A673 (cell line): ENCODE measurements around the gene ACE2. TPM values are rescaled to one million over a fixed set of nuclear protein-coding genes. Genes with fewer than 3 reads are reported as not detected.

ENCODE experiments used
- BruUV-seq: library from RNA; stranded (reverse); fragments of 400-500 nt; replicated peaks from 2 replicates; lab custom pipeline; 2021; lab: Mats Ljungman, UMichigan
- CTCF ChIA-PET: fragments of 300-600 bp; sonication (Branson Sonifier 250); formaldehyde crosslinking; loops from one replicate; lab custom pipeline; 2022; ENCODE audit warnings: antibody characterized with exemption; lab: Charles Lee
- POLR2A ChIA-PET: fragments of 300-600 bp; sonication (Branson Sonifier 250); formaldehyde crosslinking; loops from one replicate; lab custom pipeline; 2022; ENCODE audit warnings: antibody characterized with exemption; ENCODE audit not compliant: low non-redundant PET; lab: Charles Lee
- DNase-seq: peaks from one replicate; pipeline ENCODE4 v3.0.0-alpha.2; 2015; ENCODE audit warnings: low spot score
- H3K27ac ChIP-seq: fragments of 200-600 bp; sonication (generic); 2 replicates; pipeline ENCODE4 v1.5.1; 2016; ENCODE audit warnings: mixed run types, low read depth, mild to moderate bottlenecking, mixed read lengths, antibody characterized with exemption, low read length; ENCODE audit not compliant: poor library complexity, severe bottlenecking
- H3K27me3 ChIP-seq: fragments of 200-600 bp; sonication (generic); replicated peaks from 2 replicates; pipeline ENCODE4 v1.6.1; 2017; ENCODE audit warnings: mixed run types, low read depth, mild to moderate bottlenecking, mixed read lengths, antibody characterized with exemption, low read length; ENCODE audit not compliant: insufficient read depth, poor library complexity
- H3K36me3 ChIP-seq: fragments of 200-600 bp; sonication (generic); 2 replicates; pipeline ENCODE4 v1.6.1; 2016; ENCODE audit warnings: mixed run types, mild to moderate bottlenecking, mixed read lengths, antibody characterized with exemption, low read length; ENCODE audit not compliant: insufficient read depth, poor library complexity, severe bottlenecking
- H3K4me1 ChIP-seq: fragments of 200-600 bp; sonication (generic); 2 replicates; pipeline ENCODE4 v1.6.1; 2017; ENCODE audit warnings: mixed run types, mild to moderate bottlenecking, mixed read lengths, antibody characterized with exemption, low read length; ENCODE audit not compliant: insufficient read depth, poor library complexity, severe bottlenecking
- H3K4me3 ChIP-seq: fragments of 200-600 bp; sonication (generic); 2 replicates; pipeline ENCODE4 v1.5.1; 2016; ENCODE audit warnings: low read depth, mixed run types, mild to moderate bottlenecking, mixed read lengths, low read length; ENCODE audit not compliant: poor library complexity, severe bottlenecking
- H3K9me3 ChIP-seq: fragments of 200-600 bp; sonication (generic); 2 replicates; pipeline ENCODE4 v1.6.1; 2016; ENCODE audit warnings: mixed run types, low read depth, mild to moderate bottlenecking, mixed read lengths, antibody characterized with exemption, low read length; ENCODE audit not compliant: poor library complexity, severe bottlenecking
- EZH2 ChIP-seq: fragments of 200-600 bp; sonication (generic); IDR thresholded peaks from 2 replicates; pipeline ENCODE4 v1.6.1; 2017; ENCODE audit warnings: borderline replicate concordance, low read depth, mild to moderate bottlenecking, mixed read lengths, antibody characterized with exemption, low read length; ENCODE audit not compliant: poor library complexity, severe bottlenecking
- intact Hi-C: fragments of 100-400 bp; cut with micrococcal nuclease; formaldehyde crosslinking; loops from one replicate; pipeline ENCODE4 v1.10.0; 2022; ENCODE audit not compliant: unreplicated experiment
- total RNA-seq: library from RNA; stranded (reverse); gene quantifications from 2 replicates; pipeline ENCODE4 v1.2.3, GENCODE V29; 2021
- TF ChIP-seq, protein P1 (sequence below): fragments of 300-800, 200-600 bp; sonication (generic); conservative IDR thresholded peaks from 2 replicates; pipeline ENCODE4 v1.5.1; 2017; ENCODE audit warnings: low read depth, mild to moderate bottlenecking, antibody characterized with exemption, low read length, moderate library complexity, mixed read lengths

Gene ACE2
- total RNA-seq, 1 experiment from 2014 or later, result not detected

DNA sequence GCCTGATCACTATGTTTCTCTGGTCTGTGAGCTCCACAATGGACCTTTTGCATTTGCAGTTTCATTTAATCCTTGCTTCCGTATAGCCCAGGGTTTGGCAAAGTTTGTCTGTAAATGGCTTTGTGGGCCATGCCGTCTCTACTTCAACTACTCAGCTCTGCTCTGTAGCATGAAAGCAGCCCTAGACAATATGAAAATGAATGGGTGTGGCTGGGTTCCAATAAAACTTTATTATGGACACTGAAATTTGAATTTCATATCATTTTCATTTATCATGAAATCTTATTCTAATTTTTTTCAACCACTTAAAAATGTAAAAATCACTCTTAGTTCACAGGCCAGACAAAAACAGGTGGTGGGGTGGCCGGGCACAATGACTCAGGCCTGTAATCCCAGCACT, 41.5 kb downstream of the ACE2 start:
- intact Hi-C loops, result no loop called here
- ChIA-PET POLR2A (no interaction called here), CTCF (no interaction called here)
- TF ChIP-seq EZH2, result no peak
- TF ChIP-seq, protein P1, sequence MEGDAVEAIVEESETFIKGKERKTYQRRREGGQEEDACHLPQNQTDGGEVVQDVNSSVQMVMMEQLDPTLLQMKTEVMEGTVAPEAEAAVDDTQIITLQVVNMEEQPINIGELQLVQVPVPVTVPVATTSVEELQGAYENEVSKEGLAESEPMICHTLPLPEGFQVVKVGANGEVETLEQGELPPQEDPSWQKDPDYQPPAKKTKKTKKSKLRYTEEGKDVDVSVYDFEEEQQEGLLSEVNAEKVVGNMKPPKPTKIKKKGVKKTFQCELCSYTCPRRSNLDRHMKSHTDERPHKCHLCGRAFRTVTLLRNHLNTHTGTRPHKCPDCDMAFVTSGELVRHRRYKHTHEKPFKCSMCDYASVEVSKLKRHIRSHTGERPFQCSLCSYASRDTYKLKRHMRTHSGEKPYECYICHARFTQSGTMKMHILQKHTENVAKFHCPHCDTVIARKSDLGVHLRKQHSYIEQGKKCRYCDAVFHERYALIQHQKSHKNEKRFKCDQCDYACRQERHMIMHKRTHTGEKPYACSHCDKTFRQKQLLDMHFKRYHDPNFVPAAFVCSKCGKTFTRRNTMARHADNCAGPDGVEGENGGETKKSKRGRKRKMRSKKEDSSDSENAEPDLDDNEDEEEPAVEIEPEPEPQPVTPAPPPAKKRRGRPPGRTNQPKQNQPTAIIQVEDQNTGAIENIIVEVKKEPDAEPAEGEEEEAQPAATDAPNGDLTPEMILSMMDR, result no peak
- Histone ChIP-seq H3K36me3 (no peaks in the 10 kb centered on the region), H3K9me3 (no peaks in the 10 kb centered on the region), H3K27ac (no peak overlapping the region), H3K4me1 (no peaks in the 10 kb centered on the region), H3K4me3 (no peak overlapping the region), H3K27me3 (peaks cover 34% of the 10 kb centered on the region)
- BruUV-seq, result no TSS peak
- DNase-seq, result no peak

DNA sequence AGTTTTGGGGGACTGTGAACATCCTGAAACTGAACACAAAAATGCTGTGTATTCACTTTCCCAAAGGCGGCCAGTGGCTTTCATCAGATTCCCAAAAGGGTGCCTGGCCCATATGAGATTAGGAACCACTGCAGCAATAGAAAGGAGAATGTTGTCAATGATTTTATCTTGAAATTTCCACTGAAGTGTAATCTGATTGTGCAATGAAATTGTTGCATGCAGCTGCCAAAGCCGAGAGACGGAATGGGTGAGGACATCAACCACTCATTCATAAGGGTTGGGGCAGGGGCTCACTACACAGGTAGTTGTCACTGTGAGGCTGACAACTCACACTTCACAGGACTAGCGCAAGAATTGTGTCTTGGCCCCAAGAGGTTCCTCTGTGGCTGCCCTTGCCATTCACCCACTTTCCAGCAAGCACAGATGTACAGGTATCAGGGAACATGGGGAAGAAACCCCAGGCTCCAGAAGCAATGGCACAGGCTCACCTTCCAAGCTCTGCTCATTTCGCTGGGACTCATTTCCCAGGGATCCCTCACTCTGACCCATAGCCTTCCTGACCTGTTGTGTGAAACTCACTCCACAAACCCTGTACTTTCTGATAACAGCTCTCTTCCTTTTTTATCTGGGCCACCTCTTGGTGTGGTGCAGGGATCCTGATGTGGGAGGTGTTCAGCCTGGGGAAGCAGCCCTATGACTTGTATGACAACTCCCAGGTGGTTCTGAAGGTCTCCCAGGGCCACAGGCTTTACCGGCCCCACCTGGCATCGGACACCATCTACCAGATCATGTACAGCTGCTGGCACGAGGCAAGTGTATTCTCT, 51.4 kb downstream of the ACE2 start:
- H3K4me1 ChIP-seq, result no peaks in the 10 kb centered on the region
- ChIA-PET POLR2A (no interaction called here), CTCF (no interaction called here)
- peaks cover 51% of the 10 kb centered on the region for H3K27me3 ChIP-seq
- no peaks in the 10 kb centered on the region for H3K9me3 ChIP-seq
- no peaks in the 10 kb centered on the region for H3K36me3 ChIP-seq
- H3K4me3 ChIP-seq, result no peak overlapping the region
- H3K27ac ChIP-seq, result no peak overlapping the region
- BruUV-seq, result no TSS peak
- TF ChIP-seq EZH2, result no peak
- TF ChIP-seq, protein P1, result no peak
- intact Hi-C loops, result no loop called here
- no peak for DNase-seq

DNA sequence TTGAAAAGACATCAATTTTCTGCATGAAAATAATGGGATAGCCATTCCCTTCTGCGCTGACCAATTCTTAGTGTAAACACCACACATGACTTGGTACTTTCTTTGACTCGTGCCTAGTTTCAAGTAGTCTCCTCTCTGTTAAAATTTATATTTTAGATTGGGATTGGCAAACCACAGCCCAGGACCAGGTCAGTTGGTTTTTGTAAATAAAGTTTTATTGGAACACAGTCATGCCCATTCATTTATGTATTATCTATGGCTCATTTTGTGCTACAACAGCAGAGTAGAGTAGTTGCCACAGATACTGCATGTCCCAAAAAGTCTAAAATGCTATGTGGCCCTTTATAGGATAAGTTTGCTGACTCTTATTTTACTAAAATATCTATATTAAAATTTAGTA, 53.4 kb downstream of the ACE2 start:
- CTCF ChIA-PET, result no interaction called here
- Histone ChIP-seq H3K27me3 (peaks cover 31% of the 10 kb centered on the region), H3K9me3 (no peaks in the 10 kb centered on the region), H3K4me1 (no peaks in the 10 kb centered on the region), H3K27ac (no peak overlapping the region), H3K36me3 (no peaks in the 10 kb centered on the region), H3K4me3 (no peak overlapping the region)
- TF ChIP-seq, protein P1, result no peak
- TF ChIP-seq EZH2, result no peak
- POLR2A ChIA-PET, result no interaction called here
- no TSS peak for BruUV-seq
- no peak for DNase-seq
- intact Hi-C loops, result no loop called here
